Hepatocyte (in vitro differentiated cells): ENCODE data around the gene PLD2. TPM values are rescaled to one million over a fixed set of nuclear protein-coding genes. Genes with fewer than 3 reads are reported as not detected.

Source experiments
- DNase-seq: peaks from one replicate; pipeline ENCODE4 v3.0.0-alpha.2; 2016; ENCODE audit warnings: low spot score
- H2AFZ ChIP-seq: fragments of 200-600 bp; sonication (generic); 2 replicates; pipeline ENCODE4 v1.6.0; 2016; ENCODE audit warnings: antibody characterized with exemption, mild to moderate bottlenecking
- H3K27ac ChIP-seq: fragments of 200-600 bp; sonication (generic); 2 replicates; pipeline ENCODE4 v1.5.1; 2016; ENCODE audit warnings: mild to moderate bottlenecking
- H3K27me3 ChIP-seq: fragments of 200-600 bp; sonication (generic); 2 replicates; pipeline ENCODE4 v1.6.1; 2016
- H3K36me3 ChIP-seq: fragments of 200-600 bp; sonication (generic); replicated peaks from 2 replicates; pipeline ENCODE4 v1.5.1; 2016; ENCODE audit warnings: low read depth; ENCODE audit not compliant: insufficient read depth
- H3K4me1 ChIP-seq: fragments of 200-600 bp; sonication (generic); 2 replicates; pipeline ENCODE4 v1.5.1; 2016; ENCODE audit warnings: mild to moderate bottlenecking, moderate library complexity; ENCODE audit not compliant: insufficient read depth
- H3K4me2 ChIP-seq: fragments of 200-600 bp; sonication (generic); 2 replicates; pipeline ENCODE4 v1.6.0; 2016
- H3K4me3 ChIP-seq: fragments of 200-600 bp; sonication (generic); 2 replicates; pipeline ENCODE4 v1.5.1; 2016; ENCODE audit warnings: mild to moderate bottlenecking
- H3K79me2 ChIP-seq: fragments of 200-600 bp; sonication (generic); 2 replicates; pipeline ENCODE4 v1.6.0; 2017; ENCODE audit warnings: mild to moderate bottlenecking
- H3K9me2 ChIP-seq: fragments of 200-600 bp; sonication (generic); replicated peaks from 2 replicates; pipeline ENCODE4 v1.6.0; 2017; ENCODE audit warnings: mild to moderate bottlenecking; ENCODE audit not compliant: insufficient read depth
- H3K9me3 ChIP-seq: fragments of 200-600 bp; sonication (generic); 2 replicates; pipeline ENCODE4 v1.5.1; 2016; ENCODE audit warnings: low read depth, mild to moderate bottlenecking
- H4K20me1 ChIP-seq: fragments of 200-600 bp; sonication (generic); 2 replicates; pipeline ENCODE4 v1.6.0; 2016; ENCODE audit warnings: mild to moderate bottlenecking; ENCODE audit not compliant: insufficient read depth, poor library complexity, severe bottlenecking
- CTCF ChIP-seq: fragments of 200-600 bp; sonication (generic); IDR thresholded peaks from 2 replicates; pipeline ENCODE4 v1.5.1; 2016; ENCODE audit warnings: antibody characterized with exemption, mild to moderate bottlenecking; ENCODE audit not compliant: poor library complexity
- EZH2 ChIP-seq: fragments of 200-600 bp; sonication (generic); IDR thresholded peaks from 2 replicates; pipeline ENCODE4 v1.6.1; 2016; ENCODE audit warnings: antibody characterized with exemption, mild to moderate bottlenecking, borderline replicate concordance
- EZH2phosphoT487 ChIP-seq: fragments of 200-600 bp; sonication (generic); IDR thresholded peaks from one replicate; pipeline ENCODE4 v1.6.1; 2018; ENCODE audit warnings: antibody characterized with exemption, mild to moderate bottlenecking, low read depth, moderate library complexity; ENCODE audit not compliant: unreplicated experiment, severe bottlenecking
- WGBS: methylation state at CpG from one replicate; pipeline ENCODE4 v1.1.6; 2016; ENCODE audit warnings: low lambda C conversion rate; ENCODE audit errors: missing lambda C conversion rate; 5-methylcytosine and 5-hydroxymethylcytosine counted together
- polyA plus RNA-seq: library from polyadenylated mRNA; unstranded; fragments of >200 nt; fragmentation: Nextera tagmentation; extraction: Ambion mirVana; gene quantifications from 2 replicates; pipeline ENCODE4 v1.2.1, GENCODE V29; 2016
- total RNA-seq: library from RNA; depleted of rRNA; stranded (reverse); fragments of >200 nt; gene quantifications from 2 replicates; pipeline ENCODE4 v1.2.3, GENCODE V29; 2014

The PLD2 gene
- total and polyA plus RNA-seq, 2 experiments from 2014 or later: 21.8 to 25.2 TPM

DNA sequence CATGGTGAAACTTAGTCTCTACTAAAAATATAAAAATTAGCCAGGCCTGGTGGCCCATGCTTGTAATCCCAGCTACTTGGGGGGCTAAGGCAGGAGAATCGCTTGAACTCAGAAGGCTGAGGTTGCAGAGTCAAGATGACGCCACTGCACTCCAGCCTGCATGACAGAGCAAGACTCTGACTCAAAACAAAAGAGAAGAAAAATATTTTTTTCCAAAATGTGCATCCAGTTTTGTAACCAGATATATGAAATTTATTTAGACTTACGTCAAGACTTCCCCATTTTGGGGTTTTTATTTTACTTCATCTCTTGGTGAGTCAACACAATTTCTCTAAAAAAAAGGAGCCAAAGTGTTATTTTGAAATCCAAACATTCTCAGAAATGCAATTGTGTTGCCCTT is 40.8 kb upstream of the PLD2 start:
- no peaks in the 10 kb centered on the region for H3K79me2 ChIP-seq
- H3K4me1 ChIP-seq: peaks cover 3% of the 10 kb centered on the region
- DNase-seq: no peak
- no peak overlapping the region for H3K27ac ChIP-seq
- TF ChIP-seq EZH2: no peak
- no peak for TF ChIP-seq EZH2phosphoT487
- TF ChIP-seq CTCF: no peak
- no peaks in the 10 kb centered on the region for H3K9me3 ChIP-seq
- H3K4me2 ChIP-seq: no peak overlapping the region
- H3K27me3 ChIP-seq: no peaks in the 10 kb centered on the region
- no peak overlapping the region for H2AFZ ChIP-seq
- no peaks in the 10 kb centered on the region for H3K36me3 ChIP-seq
- H3K4me3 ChIP-seq: no peak overlapping the region
- no peaks in the 10 kb centered on the region for H3K9me2 ChIP-seq
- 93% methylated on average over 3 of the region's 3 CpGs for WGBS
- H4K20me1 ChIP-seq: no peaks in the 10 kb centered on the region

GRCh38 chr17:4766723-4767122 is 40.2 kb upstream of the PLD2 start:
- Histone ChIP-seq H3K36me3 (no peaks in the 10 kb centered on the region), H3K27ac (no peak overlapping the region), H3K4me1 (peaks cover 3% of the 10 kb centered on the region), H3K27me3 (no peaks in the 10 kb centered on the region), H3K79me2 (no peaks in the 10 kb centered on the region), H3K4me2 (no peak overlapping the region), H2AFZ (no peak overlapping the region), H3K4me3 (no peak overlapping the region), H3K9me3 (no peaks in the 10 kb centered on the region), H4K20me1 (no peaks in the 10 kb centered on the region), H3K9me2 (no peaks in the 10 kb centered on the region)
- 97% methylated on average over 9 of the region's 9 CpGs for WGBS
- no peak for DNase-seq
- no peak for TF ChIP-seq EZH2phosphoT487
- TF ChIP-seq EZH2: no peak

GRCh38 chr17:4768298-4768697 is 38.7 kb upstream of the PLD2 start:
- H3K79me2 ChIP-seq: no peaks in the 10 kb centered on the region
- no peaks in the 10 kb centered on the region for H4K20me1 ChIP-seq
- no peaks in the 10 kb centered on the region for H3K9me2 ChIP-seq
- no peak overlapping the region for H3K4me2 ChIP-seq
- H2AFZ ChIP-seq: no peak overlapping the region
- DNase-seq: no peak
- no peaks in the 10 kb centered on the region for H3K9me3 ChIP-seq
- no peaks in the 10 kb centered on the region for H3K27me3 ChIP-seq
- H3K27ac ChIP-seq: no peak overlapping the region
- no peak overlapping the region for H3K4me3 ChIP-seq
- H3K36me3 ChIP-seq: no peaks in the 10 kb centered on the region
- peaks cover 9% of the 10 kb centered on the region for H3K4me1 ChIP-seq
- no peak for TF ChIP-seq EZH2phosphoT487
- 86% methylated on average over 6 of the region's 6 CpGs for whole genome bisulfite sequencing

- Histone ChIP-seq H3K9me2 (no peaks in the 10 kb centered on the region), H3K4me2 (no peak overlapping the region), H3K4me1 (peaks cover 9% of the 10 kb centered on the region), H3K9me3 (no peaks in the 10 kb centered on the region), H3K27ac (peak overlapping the region; percentile 66), H2AFZ (no peak overlapping the region), H4K20me1 (no peaks in the 10 kb centered on the region), H3K79me2 (no peaks in the 10 kb centered on the region), H3K36me3 (no peaks in the 10 kb centered on the region), H3K27me3 (no peaks in the 10 kb centered on the region), H3K4me3 (no peak overlapping the region)
- no peak for TF ChIP-seq EZH2
- no peak for TF ChIP-seq CTCF
- TF ChIP-seq EZH2phosphoT487: no peak
- 89% methylated on average over 2 of the region's 2 CpGs for WGBS
- no peak for DNase-seq
Measured at GRCh38 chr17:4769628-4770027, 37.3 kb upstream of the PLD2 start.
